SK-N-SH (cell line): ENCODE data around the gene GLRX5. TPM values are rescaled to one million over a fixed set of nuclear protein-coding genes. Genes with fewer than 3 reads are reported as not detected.

Experiments used
- CTCF ChIA-PET: fragments of 300-600, 350-600 bp; formaldehyde crosslinking; extraction: SDS; loops from one replicate; lab custom pipeline; 2021; lab: Yijun Ruan, JAX
- POLR2A ChIA-PET: fragments of 350-600 bp; sonication (Branson Sonifier 250); formaldehyde crosslinking; extraction: SDS; loops from one replicate; lab custom pipeline; 2020; ENCODE audit warnings: antibody characterized with exemption, inconsistent platforms; lab: Yijun Ruan, JAX
- DNase-seq: peaks from one replicate; pipeline ENCODE4 v3.0.0; 2012
- H2AFZ ChIP-seq: fragments of 200-600 bp; sonication (generic); 2 replicates; pipeline ENCODE4 v1.8.1; 2016; ENCODE audit warnings: antibody characterized with exemption, mild to moderate bottlenecking, low read depth
- H3F3A ChIP-seq: fragments of 200-600 bp; sonication (generic); replicated peaks from 2 replicates; pipeline ENCODE3; 2016; ENCODE audit warnings: antibody characterized with exemption, mild to moderate bottlenecking; ENCODE audit not compliant: insufficient read depth
- H3K27ac ChIP-seq, 2 experiments: fragments of 200-500 bp in 1 of 2; fragments of 200-600 bp in 1 of 2; sonication (Bioruptor generic) in 1 of 2; sonication (generic), shearing (Covaris generic) in 1 of 2; 2 replicates each; pipeline versions ENCODE4 v1.5.1 to v1.6.1; 2014 to 2016; ENCODE audit warnings: low read depth in 2 of 2, inconsistent platforms in 1 of 2, low read length in 1 of 2, mild to moderate bottlenecking in 1 of 2, mixed read lengths in 1 of 2
- H3K27me3 ChIP-seq: fragments of 200-600 bp; sonication (generic), shearing (Covaris generic); 2 replicates; pipeline ENCODE4 v1.6.1; 2016; ENCODE audit warnings: mixed run types; ENCODE audit not compliant: insufficient read depth
- H3K36me3 ChIP-seq, 2 experiments: fragments of 200-500 bp in 1 of 2; fragments of 200-600 bp in 1 of 2; sonication (Bioruptor generic) in 1 of 2; sonication (generic) in 1 of 2; replicated peaks in 1 of 2; 2 replicates each; pipeline versions ENCODE3 to v1.5.1; 2014 to 2016; ENCODE audit warnings: low read length in 1 of 2, mild to moderate bottlenecking in 1 of 2; ENCODE audit not compliant: insufficient read depth in 2 of 2, control insufficient read depth in 1 of 2
- H3K4me1 ChIP-seq, 2 experiments: fragments of 200-500 bp in 1 of 2; fragments of 200-600 bp in 1 of 2; sonication (Bioruptor generic) in 1 of 2; sonication (generic), shearing (Covaris generic) in 1 of 2; 2 replicates each; pipeline versions ENCODE4 v1.5.1 to v1.6.1; 2014 to 2016; ENCODE audit warnings: low read depth in 1 of 2, low read length in 1 of 2, mixed run types in 1 of 2; ENCODE audit not compliant: insufficient read depth in 2 of 2, control insufficient read depth in 1 of 2
- H3K4me2 ChIP-seq: fragments of 200-600 bp; sonication (generic), shearing (Covaris generic); 2 replicates; pipeline ENCODE4 v1.6.1; 2017; ENCODE audit warnings: mixed run types
- H3K4me3 ChIP-seq, 2 experiments: fragments of 200-500 bp in 1 of 2; fragments of 200-600 bp in 1 of 2; sonication (Bioruptor generic) in 1 of 2; sonication (generic), shearing (Covaris generic) in 1 of 2; 2 replicates each; pipeline versions ENCODE4 v1.5.1 to v1.8.1; 2014 to 2016; ENCODE audit warnings: low read depth in 2 of 2, inconsistent platforms in 1 of 2, low read length in 1 of 2, mild to moderate bottlenecking in 1 of 2, mixed read lengths in 1 of 2, moderate library complexity in 1 of 2
- H3K79me2 ChIP-seq: fragments of 200-600 bp; sonication (generic); 2 replicates; pipeline ENCODE4 v1.8.1; 2017; ENCODE audit warnings: mild to moderate bottlenecking; ENCODE audit not compliant: insufficient read depth
- H3K9ac ChIP-seq: fragments of 200-600 bp; sonication (generic); 2 replicates; pipeline ENCODE4 v1.6.1; 2017; ENCODE audit warnings: mixed run types
- H3K9me2 ChIP-seq: fragments of 200-600 bp; sonication (generic); 2 replicates; pipeline ENCODE4 v1.6.1; 2017; ENCODE audit warnings: mixed run types
- H3K9me3 ChIP-seq: fragments of 200-600 bp; sonication (generic); 2 replicates; pipeline ENCODE4 v1.6.1; 2017; ENCODE audit warnings: mixed run types, mild to moderate bottlenecking, moderate library complexity
- H4K20me1 ChIP-seq: fragments of 200-600 bp; sonication (generic); 2 replicates; pipeline ENCODE4 v1.6.1; 2017; ENCODE audit warnings: mild to moderate bottlenecking, mixed run types; ENCODE audit not compliant: insufficient read depth
- CTCF ChIP-seq: fragments of 200-600 bp; sonication (generic); IDR thresholded peaks from 2 replicates; pipeline ENCODE4 v1.6.1; 2017; ENCODE audit warnings: antibody characterized with exemption, mild to moderate bottlenecking, moderate library complexity
- EZH2phosphoT487 ChIP-seq: fragments of 200-600 bp; sonication (generic); IDR thresholded peaks from 2 replicates; pipeline ENCODE4 v1.6.1; 2017; ENCODE audit warnings: low read depth, mixed run types, mild to moderate bottlenecking, antibody characterized with exemption, moderate library complexity, borderline replicate concordance
- FOXM1 ChIP-seq: IDR thresholded peaks from 2 replicates; pipeline ENCODE4 v1.4.0; 2012; ENCODE audit warnings: low read depth, mild to moderate bottlenecking
- IRF3 ChIP-seq: fragments of 150-350 bp; IDR thresholded peaks from 2 replicates; pipeline ENCODE4 v1.6.1; 2016; ENCODE audit warnings: mild to moderate bottlenecking, low read depth, low read length
- JUND ChIP-seq: IDR thresholded peaks from 2 replicates; pipeline ENCODE4 v1.4.0; 2012
- NRF1 ChIP-seq: IDR thresholded peaks from 2 replicates; pipeline ENCODE4 v1.6.1; 2012; ENCODE audit warnings: low read depth, mild to moderate bottlenecking, low read length
- SMC3 ChIP-seq: IDR thresholded peaks from 2 replicates; pipeline ENCODE4 v1.6.1; 2012; ENCODE audit warnings: low read depth, low read length, improper control_type of control experiment
- USF2 ChIP-seq: fragments of 150-350 bp; IDR thresholded peaks from 2 replicates; pipeline ENCODE4 v1.6.1; 2017; ENCODE audit warnings: antibody characterized with exemption, low read length, low read depth, borderline replicate concordance
- YY1 ChIP-seq: IDR thresholded peaks from 2 replicates; pipeline ENCODE4 v1.4.0; 2012; ENCODE audit warnings: low read depth, mild to moderate bottlenecking
- ZBTB33 ChIP-seq: IDR thresholded peaks from 2 replicates; pipeline ENCODE4 v1.4.0; 2012; ENCODE audit warnings: low read depth, borderline replicate concordance
- WGBS: methylation state at CpG from one replicate; pipeline ENCODE4 v1.1.6; 2017; ENCODE audit warnings: low lambda C conversion rate; 5-methylcytosine and 5-hydroxymethylcytosine counted together
- polyA plus RNA-seq, 3 experiments: library from polyadenylated mRNA; depleted of rRNA; stranded (reverse); fragments of >200 nt; gene quantifications; 2 replicates each; pipeline ENCODE4 v1.2.3, GENCODE V29; 2012
- TF ChIP-seq, protein P1 (sequence below): IDR thresholded peaks from 2 replicates; pipeline ENCODE4 v1.6.1; 2012; ENCODE audit warnings: mild to moderate bottlenecking, low read depth, low read length, moderate library complexity
- TF ChIP-seq, protein P2 (sequence below): IDR thresholded peaks from 2 replicates; pipeline ENCODE4 v1.4.0; 2012; ENCODE audit warnings: low read depth, borderline replicate concordance

Gene GLRX5
- polyA plus RNA-seq, 1 of the 3 experiments (the other 2 are of a cell fraction) = 29.1 TPM

DNA sequence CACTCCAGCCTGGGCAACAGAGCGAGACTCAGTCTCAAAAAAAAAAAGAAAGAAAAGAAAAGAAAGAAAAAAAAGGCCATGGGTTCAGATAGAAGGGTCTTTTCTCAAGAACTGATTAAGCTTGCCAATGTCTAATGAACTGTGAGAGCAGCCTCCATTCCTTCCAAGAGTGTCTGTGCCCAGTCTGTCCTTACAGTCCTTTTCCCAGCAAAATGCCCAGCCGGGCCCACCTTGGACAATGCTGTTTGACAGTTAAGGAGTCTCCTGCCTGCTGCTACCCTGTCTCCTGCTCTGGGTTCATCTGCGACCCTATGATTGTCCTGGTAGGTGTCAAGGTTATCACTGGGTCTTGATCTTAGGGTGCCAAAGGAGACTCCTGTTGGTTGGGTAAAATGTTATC is 39.8 kb upstream of the GLRX5 start (continued):
- no peak for TF ChIP-seq USF2
- TF ChIP-seq SMC3 = no peak

GRCh38 chr14:95495538-95496025 is 39.3 kb upstream of the GLRX5 start:
- Histone ChIP-seq H3K9ac (no peak overlapping the region), H3K9me3 (no peaks in the 10 kb centered on the region), H3F3A (peaks cover 16% of the 10 kb centered on the region), H3K36me3 (no peaks in the 10 kb centered on the region), H3K4me2 (0 out of 2 replicates have a peak overlapping the region, but pooled peaks have one; percentile 19), H2AFZ (no peak overlapping the region), H3K27ac (peak overlapping the region; percentile 67 to 83; a peak in 3 of 4 replicates), H3K4me1 (peaks cover 16 to 36% of the 10 kb centered on the region in 2 experiments; a peak in 2 of 4 replicates), H3K4me3 (no peak overlapping the region), H3K27me3 (no peaks in the 10 kb centered on the region), H3K9me2 (no peaks in the 10 kb centered on the region), H4K20me1 (no peaks in the 10 kb centered on the region), H3K79me2 (no peaks in the 10 kb centered on the region; the same call in 1 of the 2 replicates)
- DNase-seq = no peak
- CTCF ChIA-PET = interaction anchor here (2.4 kb wide), 1 partner anchor 32 kb away, joined by 11 read pairs; no protein-coding TSS in a partner anchor
- WGBS = 79% methylated on average over 7 of the region's 8 CpGs
- TF ChIP-seq YY1 (no peak), ZBTB33 (no peak), NRF1 (no peak), IRF3 (no peak), EZH2phosphoT487 (no peak), FOXM1 (no peak), JUND (no peak), CTCF (no peak)
- TF ChIP-seq, protein P1, sequence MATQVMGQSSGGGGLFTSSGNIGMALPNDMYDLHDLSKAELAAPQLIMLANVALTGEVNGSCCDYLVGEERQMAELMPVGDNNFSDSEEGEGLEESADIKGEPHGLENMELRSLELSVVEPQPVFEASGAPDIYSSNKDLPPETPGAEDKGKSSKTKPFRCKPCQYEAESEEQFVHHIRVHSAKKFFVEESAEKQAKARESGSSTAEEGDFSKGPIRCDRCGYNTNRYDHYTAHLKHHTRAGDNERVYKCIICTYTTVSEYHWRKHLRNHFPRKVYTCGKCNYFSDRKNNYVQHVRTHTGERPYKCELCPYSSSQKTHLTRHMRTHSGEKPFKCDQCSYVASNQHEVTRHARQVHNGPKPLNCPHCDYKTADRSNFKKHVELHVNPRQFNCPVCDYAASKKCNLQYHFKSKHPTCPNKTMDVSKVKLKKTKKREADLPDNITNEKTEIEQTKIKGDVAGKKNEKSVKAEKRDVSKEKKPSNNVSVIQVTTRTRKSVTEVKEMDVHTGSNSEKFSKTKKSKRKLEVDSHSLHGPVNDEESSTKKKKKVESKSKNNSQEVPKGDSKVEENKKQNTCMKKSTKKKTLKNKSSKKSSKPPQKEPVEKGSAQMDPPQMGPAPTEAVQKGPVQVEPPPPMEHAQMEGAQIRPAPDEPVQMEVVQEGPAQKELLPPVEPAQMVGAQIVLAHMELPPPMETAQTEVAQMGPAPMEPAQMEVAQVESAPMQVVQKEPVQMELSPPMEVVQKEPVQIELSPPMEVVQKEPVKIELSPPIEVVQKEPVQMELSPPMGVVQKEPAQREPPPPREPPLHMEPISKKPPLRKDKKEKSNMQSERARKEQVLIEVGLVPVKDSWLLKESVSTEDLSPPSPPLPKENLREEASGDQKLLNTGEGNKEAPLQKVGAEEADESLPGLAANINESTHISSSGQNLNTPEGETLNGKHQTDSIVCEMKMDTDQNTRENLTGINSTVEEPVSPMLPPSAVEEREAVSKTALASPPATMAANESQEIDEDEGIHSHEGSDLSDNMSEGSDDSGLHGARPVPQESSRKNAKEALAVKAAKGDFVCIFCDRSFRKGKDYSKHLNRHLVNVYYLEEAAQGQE = no peak
- TF ChIP-seq, protein P2, sequence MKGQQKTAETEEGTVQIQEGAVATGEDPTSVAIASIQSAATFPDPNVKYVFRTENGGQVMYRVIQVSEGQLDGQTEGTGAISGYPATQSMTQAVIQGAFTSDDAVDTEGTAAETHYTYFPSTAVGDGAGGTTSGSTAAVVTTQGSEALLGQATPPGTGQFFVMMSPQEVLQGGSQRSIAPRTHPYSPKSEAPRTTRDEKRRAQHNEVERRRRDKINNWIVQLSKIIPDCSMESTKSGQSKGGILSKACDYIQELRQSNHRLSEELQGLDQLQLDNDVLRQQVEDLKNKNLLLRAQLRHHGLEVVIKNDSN = no peak
- POLR2A ChIA-PET = no interaction called here
